GM21529 (cell line): Measurements from ENCODE around the gene ST7.

Experiments
- ATAC-seq: cut with Tn5 transposase; IDR thresholded peaks from one replicate; pipeline ENCODE4 v1.9.1; 2021; ENCODE audit not compliant: unreplicated experiment

The ST7 gene

GRCh38 chr7:117006907-117007684 is 53.8 kb downstream of the ST7 start:
- no peak for ATAC-seq

DNA sequence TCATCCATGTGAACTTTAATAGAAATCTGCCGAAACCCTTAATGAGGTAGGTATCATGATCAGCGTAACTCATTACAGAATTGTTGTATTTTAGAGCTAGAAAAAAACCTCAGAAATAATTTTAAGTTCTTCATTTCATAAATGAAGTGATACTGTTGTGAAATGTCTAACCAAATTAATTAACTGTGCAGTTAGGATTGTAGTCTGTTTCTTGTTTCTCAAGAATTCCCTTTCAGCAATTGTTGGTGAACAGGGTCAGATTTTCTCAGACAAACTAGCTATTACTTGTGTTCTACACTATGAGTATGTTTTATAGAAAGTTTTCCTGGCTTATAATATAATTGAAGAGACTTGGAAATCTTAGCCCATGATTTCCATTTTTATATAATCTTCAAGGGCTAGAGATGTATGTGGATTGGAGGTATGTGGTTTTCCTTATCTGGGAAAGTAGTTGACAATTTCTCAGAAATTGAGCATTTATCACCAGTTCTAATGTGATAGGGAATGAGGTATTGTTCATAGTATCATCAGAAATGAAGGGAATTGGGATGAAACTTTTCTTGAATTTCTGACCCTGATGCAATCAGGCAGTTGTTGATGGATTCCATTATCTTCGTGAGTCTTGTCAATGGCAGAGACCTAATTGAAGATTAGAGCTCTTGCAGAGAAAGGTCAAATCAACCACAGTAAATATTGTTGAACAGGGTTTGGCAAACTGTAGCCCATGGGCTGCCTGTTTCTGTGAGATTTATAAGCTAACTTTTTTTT is 55.0 kb downstream of the ST7 start:
- ATAC-seq: no peak

GRCh38 chr7:117008886-117009531 is 55.7 kb downstream of the ST7 start:
- ATAC-seq: no peak

DNA sequence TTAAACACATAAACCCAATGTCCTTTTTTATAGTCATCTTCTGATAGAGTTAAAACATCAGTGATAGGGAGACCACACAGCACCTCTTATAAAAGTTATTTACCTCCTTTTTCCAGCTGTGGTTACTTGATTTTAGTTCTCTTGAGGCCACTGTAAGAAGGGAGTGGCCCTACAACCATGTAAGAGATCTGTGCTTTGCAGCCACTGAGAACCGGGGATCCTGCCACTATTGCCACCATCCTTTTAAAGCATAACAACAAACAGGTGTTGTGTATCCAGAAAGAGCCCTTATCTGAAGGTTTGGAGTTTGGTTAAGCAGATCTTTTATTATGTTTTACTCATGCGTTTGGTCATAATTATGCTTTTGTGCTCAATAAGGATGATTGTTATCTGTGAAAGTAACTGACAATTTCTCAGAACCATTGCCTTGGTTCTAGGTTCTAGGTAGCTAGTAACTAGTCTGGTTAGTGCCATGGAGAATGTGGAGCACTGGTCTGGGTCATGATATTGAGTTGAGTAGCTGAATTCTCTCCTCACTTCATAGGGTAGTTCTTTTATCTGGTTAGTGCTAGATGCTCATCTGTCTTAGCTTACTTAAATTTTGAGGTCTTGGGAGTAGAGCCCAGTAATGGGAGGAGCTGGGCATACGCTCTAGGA is 56.5 kb downstream of the ST7 start:
- no peak for ATAC-seq

DNA sequence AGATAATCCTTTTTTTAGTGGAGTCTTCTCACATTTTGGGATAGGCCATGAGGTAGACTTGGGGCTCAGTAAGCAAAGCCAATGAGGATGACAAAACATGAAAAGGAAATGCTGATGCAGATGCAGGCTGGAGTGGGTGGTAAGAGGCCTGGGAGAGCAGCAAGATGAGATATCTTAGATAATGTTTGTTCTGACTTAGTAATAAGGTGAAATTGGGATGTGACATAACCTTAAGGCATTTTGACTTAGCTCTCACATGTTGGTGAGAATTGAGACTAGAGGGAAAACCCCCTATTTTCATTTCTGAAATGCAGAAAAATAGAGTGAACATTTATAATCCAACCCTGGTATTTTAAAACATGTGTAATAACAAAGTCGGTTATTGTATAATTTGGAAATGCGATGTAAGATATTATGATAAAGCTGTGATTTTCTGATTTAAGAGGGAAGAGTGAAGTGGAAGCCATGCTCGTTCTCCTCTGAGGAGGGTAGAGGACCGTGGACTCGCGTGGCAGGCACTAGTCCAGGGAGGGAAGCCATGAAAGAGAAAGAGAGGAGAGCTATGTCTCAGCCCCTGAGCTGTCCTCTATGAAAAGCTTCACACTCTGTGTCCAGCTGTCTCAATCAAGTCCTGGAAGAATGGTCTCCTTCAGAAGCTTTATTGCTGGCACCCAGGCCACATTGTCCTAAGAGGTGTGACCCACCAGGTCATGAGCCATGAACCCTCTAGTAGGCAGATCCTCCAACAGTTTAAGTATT is 57.3 kb downstream of the ST7 start:
- ATAC-seq: peak; percentile 41

DNA sequence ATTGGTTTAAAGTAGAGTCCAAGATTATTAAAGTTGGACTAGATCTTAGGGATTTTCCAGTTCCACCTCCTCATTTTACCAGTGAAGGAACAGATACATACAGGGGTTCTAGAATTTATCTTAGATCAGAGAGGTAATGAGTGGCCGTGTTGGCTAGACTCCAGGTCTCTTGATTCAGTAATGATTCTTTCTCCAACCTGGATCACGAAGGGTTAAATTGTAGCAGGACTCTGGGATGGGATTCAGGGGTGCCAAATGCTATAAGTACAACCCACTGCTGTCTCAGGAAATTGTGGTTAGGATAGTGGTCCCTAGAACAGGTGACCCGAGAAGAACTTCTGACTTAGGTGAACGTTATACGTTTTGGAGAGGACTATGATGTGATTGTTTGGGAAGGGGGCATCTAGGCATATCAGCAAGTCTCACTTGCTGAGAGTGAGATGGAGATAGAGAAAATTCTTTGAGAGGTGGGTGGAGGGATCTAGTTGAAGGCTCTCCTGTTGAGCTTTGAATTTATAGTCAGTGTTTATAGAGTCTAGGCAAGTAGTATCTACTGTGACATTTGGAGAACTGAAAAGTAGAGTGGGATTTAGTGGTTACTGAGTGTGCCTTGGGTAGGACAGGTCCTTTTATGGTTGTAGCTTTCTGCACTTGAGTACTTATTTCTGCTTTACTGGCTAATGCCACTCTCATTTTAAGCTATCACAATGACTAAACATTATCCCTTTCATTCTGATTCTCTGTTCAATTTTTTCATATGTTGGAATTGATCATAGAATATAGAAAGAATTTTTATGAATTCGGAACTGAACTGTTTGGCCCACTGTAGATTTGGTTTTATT is 58.3 kb downstream of the ST7 start:
- ATAC-seq: peak; percentile 74

DNA sequence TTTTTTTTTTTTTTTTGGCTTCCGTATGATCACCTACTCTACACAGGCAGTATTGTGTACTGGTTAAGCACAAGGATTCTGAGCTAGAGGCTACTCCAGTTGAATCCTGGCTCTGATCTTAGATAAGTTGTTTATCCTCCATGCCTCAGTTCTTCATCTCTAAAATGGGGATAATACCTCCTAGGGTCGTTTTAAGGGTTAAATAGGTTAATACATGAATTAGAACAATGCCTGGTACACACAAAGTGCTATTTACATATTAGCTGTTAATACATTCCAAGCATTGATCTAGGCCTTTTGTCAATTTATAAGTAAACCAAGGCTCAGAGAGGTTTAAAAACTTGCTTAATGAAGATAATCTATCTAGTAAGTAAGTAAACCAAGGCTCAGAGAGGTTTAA is 59.0 kb downstream of the ST7 start:
- ATAC-seq: peak; percentile 1

DNA sequence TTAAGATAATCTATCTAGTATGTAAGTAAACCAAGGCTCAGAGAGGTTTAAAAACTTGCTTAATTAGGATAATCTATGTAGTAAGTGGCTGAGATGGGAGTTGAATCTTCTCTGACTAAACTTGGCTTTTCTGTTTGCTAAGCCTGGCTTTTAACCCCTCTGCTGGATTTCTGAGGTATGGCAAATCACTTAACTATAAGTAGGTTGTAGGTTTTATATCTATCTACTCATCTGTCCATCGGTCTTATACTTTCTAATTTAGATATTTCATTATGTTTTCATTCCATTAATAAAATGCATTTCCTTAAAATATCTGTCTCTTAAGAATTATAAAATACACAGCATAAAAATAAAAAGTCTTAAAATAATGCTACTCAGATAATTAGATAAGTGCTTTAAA is 59.4 kb downstream of the ST7 start:
- no peak for ATAC-seq

GRCh38 chr7:117014099-117014656 is 60.9 kb downstream of the ST7 start:
- ATAC-seq: no peak

DNA sequence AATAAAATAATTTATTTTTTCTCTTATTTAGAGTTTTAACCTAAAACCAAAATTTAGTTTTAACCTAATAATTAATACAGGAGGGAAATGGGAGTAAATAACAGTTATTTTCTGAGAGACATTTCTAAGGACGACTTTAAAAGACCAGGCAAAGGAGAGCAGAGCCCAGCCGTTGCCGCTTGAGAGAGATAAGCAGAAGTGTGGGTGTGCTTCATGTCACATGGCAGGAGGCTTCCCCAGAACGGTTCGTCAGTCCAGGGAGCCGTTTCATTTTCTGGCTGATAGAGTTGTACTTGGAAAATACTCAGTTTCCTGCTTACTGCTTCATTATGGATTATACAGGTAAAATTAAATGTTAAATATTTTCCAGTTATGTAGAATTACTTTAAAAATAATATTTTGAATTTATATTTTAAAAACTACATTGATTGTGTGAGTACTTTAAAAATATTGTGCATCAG is 61.4 kb downstream of the ST7 start:
- ATAC-seq: peak; percentile 33

DNA sequence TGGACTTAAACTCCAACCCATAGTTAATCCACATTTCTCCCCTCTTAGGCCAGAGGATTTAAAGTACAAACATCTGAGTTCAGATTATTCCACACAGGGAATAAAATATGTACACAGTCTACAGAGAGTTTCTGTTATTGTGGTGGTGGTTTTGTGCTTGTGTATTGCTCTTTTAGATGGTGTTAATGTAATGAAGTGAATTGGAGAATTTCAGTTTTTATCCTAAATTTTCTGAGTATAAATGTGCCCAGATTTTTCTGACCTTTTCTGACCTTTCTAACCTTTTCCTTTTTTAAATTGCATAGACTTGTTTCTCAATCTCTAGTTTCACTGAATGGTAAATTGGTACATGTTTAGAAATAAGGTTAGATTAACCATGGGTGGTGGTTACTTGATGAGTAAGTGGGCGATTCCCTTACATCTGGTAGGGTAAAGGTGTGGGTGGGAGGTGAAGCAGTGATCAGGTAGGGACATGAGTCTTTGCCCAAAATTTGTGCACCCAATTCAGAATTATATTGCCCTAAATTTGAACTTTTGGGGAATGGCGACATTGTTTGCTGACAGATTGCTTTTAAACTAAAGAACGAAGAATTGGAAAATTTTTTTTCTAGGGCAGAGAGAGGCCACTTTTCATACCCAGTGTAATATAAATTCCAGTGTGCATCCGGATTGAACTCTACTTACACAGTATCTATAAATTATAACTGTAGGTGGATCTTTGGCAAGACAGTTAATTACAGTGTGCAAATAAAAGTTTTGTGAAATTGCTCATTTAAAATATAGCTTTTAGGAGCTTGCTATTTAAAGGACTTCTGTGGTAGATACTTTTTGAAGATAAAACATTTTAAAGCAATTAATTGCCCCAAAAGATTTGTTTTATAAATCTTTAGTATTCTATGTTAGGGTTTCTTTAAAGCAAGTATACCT is 62.2 kb downstream of the ST7 start:
- ATAC-seq: no peak

DNA sequence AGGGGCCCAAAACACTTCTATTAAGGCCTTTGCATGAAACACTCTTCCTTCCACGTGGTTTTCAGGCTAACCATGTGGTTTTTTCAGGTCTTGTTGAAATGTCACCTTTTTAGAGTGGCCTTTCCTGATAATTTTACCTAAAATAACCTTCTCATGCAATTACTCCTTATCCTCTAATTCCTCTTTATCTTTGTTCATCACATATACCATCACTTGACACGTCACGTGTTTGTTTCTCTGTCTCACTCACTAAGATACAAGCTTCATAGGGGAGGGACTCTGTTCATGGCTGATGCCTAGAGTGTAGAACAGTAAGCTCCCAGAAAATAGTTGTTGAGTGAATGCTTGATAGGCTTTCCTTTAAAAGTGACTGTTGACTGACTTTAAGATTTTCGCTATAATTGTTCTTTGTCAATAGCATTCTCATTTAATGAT is 63.7 kb downstream of the ST7 start:
- peak; percentile 33 for ATAC-seq

- no peak for ATAC-seq
Measured at GRCh38 chr7:117017702-117018266, 64.5 kb downstream of the ST7 start.

DNA sequence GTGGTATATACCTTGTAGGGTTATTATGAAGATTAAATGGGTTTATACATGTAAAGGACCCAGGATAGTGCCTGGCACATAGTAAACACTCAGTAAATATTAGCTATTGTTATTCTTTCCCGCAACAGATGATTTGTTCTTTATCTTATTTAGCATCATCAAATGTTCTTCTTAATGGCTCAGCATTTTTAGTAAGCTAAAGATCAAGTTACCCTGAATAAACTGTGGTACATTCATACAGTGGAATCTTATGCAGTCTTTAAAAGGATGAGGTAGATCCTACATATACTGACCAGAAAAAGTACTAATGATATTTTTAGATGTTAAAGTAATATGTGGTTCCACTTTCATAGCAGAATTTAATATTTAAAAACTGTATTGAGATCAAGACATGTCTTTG is 65.4 kb downstream of the ST7 start:
- no peak for ATAC-seq

DNA sequence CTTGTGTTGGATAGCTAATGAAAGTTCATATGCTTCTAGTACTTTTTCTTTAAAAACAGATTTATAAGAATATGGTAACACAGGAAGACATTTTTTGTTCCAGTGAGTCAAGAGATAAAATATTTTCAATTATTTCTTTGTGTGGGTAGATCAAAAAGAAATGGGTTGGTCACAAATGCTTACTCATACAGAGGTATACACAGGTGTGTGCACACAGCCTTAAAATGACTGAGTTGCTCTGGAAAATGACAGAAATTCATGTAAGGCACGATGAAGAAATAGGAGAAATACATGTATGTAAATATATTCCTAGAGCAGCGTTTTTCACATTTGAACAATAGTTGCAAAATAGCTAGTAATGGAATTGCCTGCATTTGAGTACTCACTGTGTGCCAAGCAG is 66.0 kb downstream of the ST7 start:
- no peak for ATAC-seq

DNA sequence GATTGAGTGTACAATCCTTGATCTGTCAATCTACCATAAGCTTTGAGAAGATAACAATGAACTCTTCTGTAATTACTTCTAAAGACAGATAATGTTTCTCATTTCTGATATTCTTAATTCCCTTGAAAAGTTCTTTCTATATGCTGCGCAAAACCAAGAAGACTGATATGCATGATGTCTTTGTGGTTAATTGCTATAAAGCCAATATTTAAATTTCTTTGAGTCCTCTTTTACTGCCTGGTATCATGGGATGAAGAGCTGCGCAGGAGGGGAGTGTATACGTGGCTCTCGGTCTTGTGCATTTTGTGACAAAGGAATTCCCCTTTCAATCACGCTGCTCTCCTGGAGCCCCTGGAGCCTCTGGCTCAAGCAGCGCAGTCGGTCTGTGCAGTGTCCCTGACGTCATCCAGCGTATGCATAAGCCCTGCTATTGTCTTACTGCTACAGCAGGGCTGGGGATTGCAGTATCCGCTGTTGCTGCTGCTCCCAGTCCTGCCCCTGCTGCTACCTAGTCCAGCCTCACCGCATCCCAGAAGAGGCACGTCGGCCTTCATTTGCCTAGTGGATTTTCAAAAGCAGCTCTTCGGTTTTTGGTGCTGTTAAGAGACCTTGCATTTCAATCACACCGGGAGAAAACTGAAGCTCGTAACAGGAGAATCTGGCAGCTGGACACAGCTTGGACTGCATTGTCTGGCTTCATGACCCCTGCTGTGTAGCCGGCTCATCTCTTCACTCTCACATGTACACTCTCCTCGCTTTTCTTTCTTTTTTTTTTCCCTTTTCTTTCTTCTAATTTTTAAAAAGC is 66.7 kb downstream of the ST7 start:
- no peak for ATAC-seq

DNA sequence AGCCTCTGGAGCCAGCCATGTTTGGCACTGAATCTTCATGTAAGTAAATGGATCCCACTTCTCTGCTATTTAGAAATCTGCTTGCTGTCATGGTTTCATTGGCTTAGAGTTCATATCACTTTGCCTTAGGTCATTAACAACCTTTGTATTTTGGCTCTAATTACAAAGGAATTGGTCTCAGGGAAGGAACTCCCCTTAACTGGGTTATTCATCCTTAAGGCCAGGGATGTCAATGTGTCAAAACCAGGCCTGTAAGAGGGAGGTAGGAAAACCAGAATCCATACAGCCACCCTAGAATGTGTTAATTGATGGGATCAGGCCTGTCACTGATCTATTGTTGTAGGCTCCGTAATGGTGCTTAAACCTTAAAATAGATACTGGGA is 67.3 kb downstream of the ST7 start:
- ATAC-seq: no peak
